ENCODE data around the gene FHOD3.
A peak's percentile ranks its signal among the peaks of the same experiment; 100 is the strongest.

Gene FHOD3

GRCh38 chr18:36271153-36271552 lies 26.4 kb upstream of the FHOD3 start:
- no peak for DNase-seq (ENCODE audit: insufficient read length, low spot score)
- TF ChIP-seq POLR2A (IDR thresholded peaks at IDR 0.05; ENCODE audit: low read depth, low read length) (no peak), POLR2AphosphoS5 (IDR thresholded peaks at IDR 0.05; ENCODE audit: low read depth, low read length) (no peak), TAF1 (IDR thresholded peaks at IDR 0.05; ENCODE audit: low read depth, low read length) (no peak), SPI1 (IDR thresholded peaks at IDR 0.05; ENCODE audit: low read depth, low read length) (no peak), PAX5 (IDR thresholded peaks at IDR 0.05; ENCODE audit: insufficient read depth, low read length, severe bottlenecking) (no peak), POU2F2 (IDR thresholded peaks at IDR 0.05; ENCODE audit: low read depth, low read length) (no peak)
- no peak for FAIRE-seq

DNA sequence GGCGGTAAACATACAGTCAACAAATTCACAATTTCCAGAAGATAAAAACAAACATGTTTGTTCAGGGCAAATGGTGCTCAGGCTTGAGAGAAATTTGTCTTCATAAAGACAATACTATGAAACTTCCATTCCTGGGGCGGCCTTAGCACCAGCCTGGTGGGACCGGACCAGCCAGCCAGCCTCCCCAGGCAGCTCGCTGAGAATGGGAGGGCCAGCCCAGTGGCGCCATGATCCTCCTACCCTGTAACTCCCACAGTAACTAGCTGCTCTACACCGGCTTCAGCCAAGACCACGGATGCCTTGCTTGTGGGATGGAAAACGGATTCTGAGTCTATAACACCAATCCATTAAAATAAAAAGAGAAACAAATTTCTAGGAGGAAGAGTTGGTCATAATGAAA lies 24.2 kb upstream of the FHOD3 start:
- DNase-seq (ENCODE audit: insufficient read length, low spot score) (no peak), FAIRE-seq (no peak)
- TF ChIP-seq PAX5 (IDR thresholded peaks at IDR 0.05; ENCODE audit: insufficient read depth, low read length, severe bottlenecking) (no peak), TAF1 (IDR thresholded peaks at IDR 0.05; ENCODE audit: low read depth, low read length) (no peak), POLR2AphosphoS5 (IDR thresholded peaks at IDR 0.05; ENCODE audit: low read depth, low read length) (no peak), POU2F2 (IDR thresholded peaks at IDR 0.05; ENCODE audit: low read depth, low read length) (no peak), SPI1 (IDR thresholded peaks at IDR 0.05; ENCODE audit: low read depth, low read length) (no peak), POLR2A (IDR thresholded peaks at IDR 0.05; ENCODE audit: low read depth, low read length) (no peak)

DNA sequence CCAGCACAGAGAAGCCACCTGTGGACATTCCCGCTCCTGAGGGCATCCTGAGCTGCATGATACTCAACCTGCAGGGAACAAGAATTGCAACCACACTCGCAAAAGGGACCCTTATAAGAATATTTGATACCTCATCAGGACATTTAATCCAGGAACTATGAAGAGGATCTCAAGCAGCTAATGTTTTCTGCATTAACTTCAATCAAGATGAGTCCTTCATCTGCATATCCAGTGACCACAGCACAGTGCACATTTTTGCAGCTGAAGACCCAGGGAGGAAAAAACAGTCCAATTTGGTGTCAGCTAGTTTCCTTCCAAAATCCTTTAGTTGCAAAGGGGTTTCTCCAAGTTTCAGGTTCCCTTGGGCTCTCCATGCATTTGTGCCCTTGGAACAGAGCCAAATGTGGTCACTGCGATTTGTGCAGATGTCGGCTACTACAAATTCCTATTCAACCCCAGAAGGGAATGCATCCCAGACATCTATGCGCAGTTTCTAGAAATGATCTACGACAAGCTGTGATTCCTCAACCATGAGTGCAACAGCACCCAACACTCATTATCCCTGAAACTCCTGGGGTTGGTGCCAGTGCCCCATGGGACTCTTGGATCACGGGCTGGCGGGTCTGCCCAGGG lies 23.3 kb upstream of the FHOD3 start:
- TF ChIP-seq SPI1 (IDR thresholded peaks at IDR 0.05; ENCODE audit: low read depth, low read length) (no peak), PAX5 (IDR thresholded peaks at IDR 0.05; ENCODE audit: insufficient read depth, low read length, severe bottlenecking) (no peak), POLR2AphosphoS5 (IDR thresholded peaks at IDR 0.05; ENCODE audit: low read depth, low read length) (no peak), TAF1 (IDR thresholded peaks at IDR 0.05; ENCODE audit: low read depth, low read length) (no peak), POLR2A (IDR thresholded peaks at IDR 0.05; ENCODE audit: low read depth, low read length) (no peak), POU2F2 (IDR thresholded peaks at IDR 0.05; ENCODE audit: low read depth, low read length) (no peak)
- no peak for FAIRE-seq

DNA sequence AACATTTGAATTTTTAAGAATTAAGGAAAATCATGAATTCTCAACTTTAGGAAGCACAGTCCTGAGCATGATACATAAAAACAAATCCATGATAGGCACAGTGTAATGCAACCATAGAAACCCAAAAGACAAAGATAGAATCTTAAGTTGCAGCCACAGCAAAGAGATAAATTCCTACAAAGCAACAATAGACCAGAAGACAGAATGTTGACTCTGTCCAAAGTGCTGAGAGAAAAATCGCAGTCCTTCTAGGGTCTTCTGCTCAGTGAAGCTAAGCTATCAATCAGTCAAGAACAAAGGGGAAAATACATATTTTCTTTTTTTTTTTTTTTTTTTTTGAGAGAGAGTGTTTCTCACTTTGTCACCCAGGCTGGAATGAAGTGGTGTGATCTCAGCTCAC lies 22.0 kb upstream of the FHOD3 start:
- DNase-seq (ENCODE audit: insufficient read length, low spot score) (no peak), FAIRE-seq (no peak)
- TF ChIP-seq POLR2A (IDR thresholded peaks at IDR 0.05; ENCODE audit: low read depth, low read length), result no peak
- TF ChIP-seq POLR2AphosphoS5 (IDR thresholded peaks at IDR 0.05; ENCODE audit: low read depth, low read length), result no peak
- no peak for TF ChIP-seq TAF1 (IDR thresholded peaks at IDR 0.05; ENCODE audit: low read depth, low read length)
- no peak for TF ChIP-seq PAX5 (IDR thresholded peaks at IDR 0.05; ENCODE audit: insufficient read depth, low read length, severe bottlenecking)
- no peak for TF ChIP-seq SPI1 (IDR thresholded peaks at IDR 0.05; ENCODE audit: low read depth, low read length)
- no peak for TF ChIP-seq POU2F2 (IDR thresholded peaks at IDR 0.05; ENCODE audit: low read depth, low read length)

More for the DNA sequence above, 23.3 kb upstream of the FHOD3 start:
- no peak for DNase-seq (ENCODE audit: insufficient read length, low spot score)

DNA sequence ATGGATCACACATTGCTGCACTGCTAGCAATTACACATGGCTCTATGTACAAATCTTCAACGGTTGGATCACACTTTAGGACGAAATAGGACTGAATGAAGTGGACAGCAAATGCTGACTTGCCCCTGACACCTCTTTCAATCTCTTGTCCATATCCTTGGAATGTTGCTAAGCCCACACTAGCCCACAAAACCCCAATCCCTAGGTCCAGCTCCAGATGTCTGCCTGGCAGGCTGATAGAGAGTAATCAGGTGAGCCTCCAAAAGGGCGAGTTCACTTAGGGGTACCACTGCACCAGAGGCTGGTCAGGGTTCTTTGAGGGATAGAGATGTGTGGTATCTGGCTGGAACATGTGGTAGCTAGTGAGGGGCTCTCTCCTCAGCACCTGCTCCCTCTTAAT lies 18.5 kb upstream of the FHOD3 start:
- TF ChIP-seq POU2F2 (IDR thresholded peaks at IDR 0.05; ENCODE audit: low read depth, low read length) (no peak), SPI1 (IDR thresholded peaks at IDR 0.05; ENCODE audit: low read depth, low read length) (no peak), POLR2A (IDR thresholded peaks at IDR 0.05; ENCODE audit: low read depth, low read length) (no peak), TAF1 (IDR thresholded peaks at IDR 0.05; ENCODE audit: low read depth, low read length) (no peak), POLR2AphosphoS5 (IDR thresholded peaks at IDR 0.05; ENCODE audit: low read depth, low read length) (no peak)
- no peak for FAIRE-seq
- no peak for DNase-seq (ENCODE audit: insufficient read length, low spot score)

DNA sequence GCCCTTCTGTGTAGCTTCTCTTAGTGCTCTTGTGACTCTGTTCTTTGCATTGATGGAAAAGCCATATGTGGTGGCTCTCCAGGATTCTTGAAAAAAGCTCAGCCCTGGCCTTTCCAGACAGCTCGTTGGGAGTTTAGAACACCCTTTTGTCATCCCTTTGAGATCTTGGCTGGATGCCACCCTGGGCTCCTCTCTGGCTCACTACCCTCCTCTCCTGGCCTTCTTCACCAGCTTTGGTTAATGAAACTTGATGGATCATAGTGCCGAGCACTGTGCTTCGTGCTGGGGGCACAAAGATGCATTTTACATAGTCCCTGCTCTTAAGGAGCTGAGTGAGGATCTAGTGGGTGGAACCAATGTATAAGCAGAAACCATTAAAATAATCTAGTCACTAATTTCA lies 15.6 kb upstream of the FHOD3 start:
- FAIRE-seq (no peak), DNase-seq (ENCODE audit: insufficient read length, low spot score) (no peak)
- no peak for TF ChIP-seq TAF1 (IDR thresholded peaks at IDR 0.05; ENCODE audit: low read depth, low read length)
- no peak for TF ChIP-seq POLR2A (IDR thresholded peaks at IDR 0.05; ENCODE audit: low read depth, low read length)
- TF ChIP-seq PAX5 (IDR thresholded peaks at IDR 0.05; ENCODE audit: insufficient read depth, low read length, severe bottlenecking), result no peak
- TF ChIP-seq POU2F2 (IDR thresholded peaks at IDR 0.05; ENCODE audit: low read depth, low read length), result no peak
- no peak for TF ChIP-seq POLR2AphosphoS5 (IDR thresholded peaks at IDR 0.05; ENCODE audit: low read depth, low read length)
- no peak for TF ChIP-seq SPI1 (IDR thresholded peaks at IDR 0.05; ENCODE audit: low read depth, low read length)

GRCh38 chr18:36283448-36283847 lies 14.1 kb upstream of the FHOD3 start:
- TF ChIP-seq POLR2AphosphoS5 (IDR thresholded peaks at IDR 0.05; ENCODE audit: low read depth, low read length) (no peak), POLR2A (IDR thresholded peaks at IDR 0.05; ENCODE audit: low read depth, low read length) (no peak), SPI1 (IDR thresholded peaks at IDR 0.05; ENCODE audit: low read depth, low read length) (no peak), PAX5 (IDR thresholded peaks at IDR 0.05; ENCODE audit: insufficient read depth, low read length, severe bottlenecking) (no peak), POU2F2 (IDR thresholded peaks at IDR 0.05; ENCODE audit: low read depth, low read length) (no peak), TAF1 (IDR thresholded peaks at IDR 0.05; ENCODE audit: low read depth, low read length) (no peak)
- no peak for DNase-seq (ENCODE audit: insufficient read length, low spot score)
- no peak for FAIRE-seq

DNA sequence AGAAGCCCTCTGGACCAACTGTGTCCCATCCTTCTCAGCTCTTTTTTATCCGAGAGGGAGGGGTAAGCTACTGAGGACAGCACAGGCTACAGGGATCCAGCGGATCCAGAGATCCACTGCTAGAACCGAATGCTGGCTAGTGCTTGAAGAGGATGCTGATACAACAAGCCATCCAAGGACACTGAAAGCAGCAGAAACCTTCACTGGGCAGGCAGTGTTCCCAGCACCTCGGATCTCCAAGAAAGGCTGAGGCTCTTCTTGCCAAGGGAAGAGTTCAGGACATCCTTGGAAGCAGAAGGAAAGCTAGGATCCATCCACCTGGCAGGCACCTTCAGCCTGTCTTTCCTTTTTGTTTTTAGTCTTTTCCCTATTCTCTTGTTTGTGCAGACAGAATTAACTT lies 13.2 kb upstream of the FHOD3 start:
- FAIRE-seq (no peak), DNase-seq (ENCODE audit: insufficient read length, low spot score) (no peak)
- TF ChIP-seq PAX5 (IDR thresholded peaks at IDR 0.05; ENCODE audit: insufficient read depth, low read length, severe bottlenecking) (no peak), POLR2A (IDR thresholded peaks at IDR 0.05; ENCODE audit: low read depth, low read length) (no peak), TAF1 (IDR thresholded peaks at IDR 0.05; ENCODE audit: low read depth, low read length) (no peak), SPI1 (IDR thresholded peaks at IDR 0.05; ENCODE audit: low read depth, low read length) (no peak), POLR2AphosphoS5 (IDR thresholded peaks at IDR 0.05; ENCODE audit: low read depth, low read length) (no peak), POU2F2 (IDR thresholded peaks at IDR 0.05; ENCODE audit: low read depth, low read length) (no peak)

DNA sequence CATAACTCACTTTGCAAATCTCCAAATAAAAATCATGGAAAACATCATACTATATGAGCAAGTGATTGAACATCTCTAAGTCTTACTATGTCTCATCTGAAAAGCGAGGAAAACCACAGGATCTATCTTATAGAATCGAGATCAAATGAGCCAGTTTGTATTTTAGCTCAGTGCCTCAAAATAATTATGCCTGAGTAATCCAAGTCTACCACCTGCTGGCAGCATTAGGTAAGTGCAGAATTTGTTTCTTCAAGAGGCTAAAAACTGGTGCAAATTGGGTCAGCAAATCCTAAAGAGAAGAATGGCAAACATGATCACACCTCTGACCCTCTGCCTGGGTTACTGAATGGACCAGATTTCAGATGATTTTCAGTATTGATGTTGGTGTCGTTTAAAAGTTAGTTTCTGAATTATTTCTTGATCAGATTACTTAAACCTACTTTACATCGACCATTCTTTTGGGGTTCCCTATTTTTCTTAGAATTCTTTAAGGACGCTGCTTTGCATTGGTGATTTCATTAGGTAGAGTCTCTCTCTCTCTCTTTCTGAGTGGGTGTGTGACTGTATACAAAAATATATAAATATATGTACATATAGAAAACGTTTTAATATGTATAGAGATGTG lies 12.7 kb upstream of the FHOD3 start:
- TF ChIP-seq PAX5 (IDR thresholded peaks at IDR 0.05; ENCODE audit: insufficient read depth, low read length, severe bottlenecking) (no peak), SPI1 (IDR thresholded peaks at IDR 0.05; ENCODE audit: low read depth, low read length) (no peak), TAF1 (IDR thresholded peaks at IDR 0.05; ENCODE audit: low read depth, low read length) (no peak), POLR2A (IDR thresholded peaks at IDR 0.05; ENCODE audit: low read depth, low read length) (no peak), POU2F2 (IDR thresholded peaks at IDR 0.05; ENCODE audit: low read depth, low read length) (no peak), POLR2AphosphoS5 (IDR thresholded peaks at IDR 0.05; ENCODE audit: low read depth, low read length) (no peak)
- FAIRE-seq (peak; percentile 90), DNase-seq (ENCODE audit: insufficient read length, low spot score) (no peak)

All from GM12891 (cell line).